K562 (cell line): ENCODE measurements around the gene ATG7. TPM values are rescaled to one million over a fixed set of nuclear protein-coding genes. Genes with fewer than 3 reads are reported as not detected.

ENCODE experiments used
- ATAC-seq: fragments of 200-7000 bp; cut with Tn5 transposase; 3 replicates; pipeline ENCODE4 v1.9.1; 2020; ENCODE audit warnings: moderate library complexity
- BruUV-seq: library from RNA; stranded (reverse); fragments of 400-500 nt; replicated peaks from 2 replicates; lab custom pipeline; 2021; lab: Mats Ljungman, UMichigan
- CTCF ChIA-PET: fragments of 300-600 bp; formaldehyde crosslinking; extraction: SDS; loops from one replicate; lab custom pipeline; 2021; ENCODE audit warnings: low intra/inter-chr PET ratio; lab: Yijun Ruan, JAX
- POLR2A ChIA-PET: fragments of 300-600, 350-650 bp; sonication (Branson Sonifier 250); formaldehyde crosslinking; extraction: SDS; loops from one replicate; lab custom pipeline; 2021; ENCODE audit warnings: antibody characterized with exemption, inconsistent platforms; lab: Yijun Ruan, JAX
- DNase-seq, 4 experiments: peaks; one replicate each; pipeline versions ENCODE4 v3.0.0 to v3.0.0-alpha.2; 2011 to 2018; ENCODE audit warnings: low spot score in 3 of 4, mixed read lengths in 3 of 4; ENCODE audit errors: extremely low read depth in 1 of 4
- FAIRE-seq: peaks from 2 replicates; lab custom pipeline; 2011; peaks lifted over from hg19 to GRCh38; lab: Jason Lieb, UNC
- H2AFZ ChIP-seq: 2 replicates; pipeline ENCODE4 v1.6.0; 2011; ENCODE audit warnings: low read depth, low read length, control low read depth, inconsistent platforms
- H3K27ac ChIP-seq: fragments of 200-600 bp; 3 replicates; pipeline ENCODE4 v1.8.0; 2011; ENCODE audit warnings: low read depth, mild to moderate bottlenecking, control low read depth, inconsistent platforms, low read length, moderate library complexity, mixed read lengths; ENCODE audit errors: extremely low read depth
- H3K27me3 ChIP-seq, 2 experiments: fragments of 300-600 bp in 1 of 2; 2 replicates in 1 of 2; 3 replicates in 1 of 2; pipeline versions ENCODE4 v1.6.0 to v1.8.0; 2011; ENCODE audit warnings: inconsistent platforms in 2 of 2, low read length in 2 of 2, mild to moderate bottlenecking in 1 of 2, mixed read lengths in 1 of 2, moderate library complexity in 1 of 2; ENCODE audit not compliant: control insufficient read depth in 2 of 2, insufficient read depth in 2 of 2
- H3K36me3 ChIP-seq: fragments of 300-600 bp; 3 replicates; pipeline ENCODE4 v1.8.0; 2011; ENCODE audit warnings: mild to moderate bottlenecking, low read length, inconsistent platforms; ENCODE audit not compliant: control insufficient read depth, insufficient read depth
- H3K4me1 ChIP-seq, 2 experiments: fragments of 200-600 bp in 1 of 2; replicated peaks in 1 of 2; 2 replicates in 1 of 2; 3 replicates in 1 of 2; pipeline versions ENCODE4 v1.5.1 to v1.8.0; 2011; ENCODE audit warnings: inconsistent platforms in 2 of 2, low read length in 2 of 2, mild to moderate bottlenecking in 1 of 2, mixed read lengths in 1 of 2, moderate library complexity in 1 of 2; ENCODE audit not compliant: control insufficient read depth in 2 of 2, insufficient read depth in 2 of 2
- H3K4me2 ChIP-seq: 2 replicates; pipeline ENCODE4 v1.6.1; 2011; ENCODE audit warnings: low read length, control low read depth, inconsistent platforms, mixed read lengths; ENCODE audit not compliant: insufficient read depth
- H3K4me3 ChIP-seq: fragments of 200-600 bp; sonication (generic), shearing (Covaris generic); 2 replicates; pipeline ENCODE4 v1.5.1; 2016; ENCODE audit warnings: control low read depth, inconsistent platforms
- H3K79me2 ChIP-seq: fragments of 200-600 bp; 3 replicates; pipeline ENCODE4 v1.8.0; 2011; ENCODE audit warnings: low read length, inconsistent platforms; ENCODE audit not compliant: control insufficient read depth, insufficient read depth
- H3K9ac ChIP-seq, 2 experiments: 2 replicates each; pipeline versions ENCODE4 v1.6.0 to v1.6.1; 2011; ENCODE audit warnings: low read depth in 2 of 2, low read length in 2 of 2, control low read depth in 1 of 2, inconsistent platforms in 1 of 2, mild to moderate bottlenecking in 1 of 2, mixed read lengths in 1 of 2; ENCODE audit not compliant: insufficient read depth in 1 of 2
- H3K9me1 ChIP-seq: one replicate; pipeline ENCODE4 v1.6.0; 2011; ENCODE audit warnings: inconsistent platforms, mild to moderate bottlenecking, low read length, moderate library complexity; ENCODE audit not compliant: control insufficient read depth, insufficient read depth
- H3K9me3 ChIP-seq: replicated peaks from 2 replicates; pipeline ENCODE4 v1.5.1; 2011; ENCODE audit warnings: low read depth, low read length, inconsistent platforms; ENCODE audit not compliant: control insufficient read depth, insufficient read depth
- H4K20me1 ChIP-seq: replicated peaks from 2 replicates; pipeline ENCODE4 v1.6.1; 2011; ENCODE audit warnings: low read length, inconsistent platforms, mixed read lengths; ENCODE audit not compliant: control insufficient read depth, insufficient read depth
- DEAF1 ChIP-seq: fragments of 450-650 bp; formaldehyde crosslinking; IDR thresholded peaks from 2 replicates; pipeline ENCODE4 v1.4.0; 2020; ENCODE audit warnings: mild to moderate bottlenecking, moderate library complexity
- JUND ChIP-seq, 2 experiments: IDR thresholded peaks; 2 replicates in 1 of 2; 3 replicates in 1 of 2; pipeline ENCODE4 v1.6.1; 2011; ENCODE audit warnings: borderline replicate concordance in 2 of 2, low read depth in 2 of 2, low read length in 2 of 2, improper control_type of control experiment in 1 of 2, missing biosample characterization in 1 of 2, missing genetic modification characterization in 1 of 2, missing genetic modification reagents in 1 of 2
- MBD1 ChIP-seq: fragments of 250-450 bp; sonication (Bioruptor Pico); IDR thresholded peaks from 2 replicates; pipeline ENCODE4 v1.8.0; 2022; ENCODE audit warnings: inconsistent platforms
- NFE2 ChIP-seq: IDR thresholded peaks from 2 replicates; pipeline ENCODE4 v1.6.1; 2014; ENCODE audit warnings: antibody characterized with exemption, low read depth
- RCOR1 ChIP-seq, 2 experiments: IDR thresholded peaks; 2 replicates each; pipeline ENCODE4 v1.6.1; 2012; ENCODE audit warnings: low read depth in 2 of 2, low read length in 2 of 2, borderline replicate concordance in 1 of 2, improper control_type of control experiment in 1 of 2
- SMC3 ChIP-seq: conservative IDR thresholded peaks from 2 replicates; pipeline ENCODE4 v1.6.1; 2011; ENCODE audit warnings: low read depth, low read length, improper control_type of control experiment; ENCODE audit not compliant: insufficient read depth
- TEAD1 ChIP-seq, 2 experiments: fragments of 450-650 bp in 1 of 2; sonication (generic) in 1 of 2; formaldehyde crosslinking; IDR thresholded peaks; 2 replicates each; pipeline versions ENCODE4 v1.4.0 to v1.8.0; 2020 to 2022; ENCODE audit warnings: mild to moderate bottlenecking in 2 of 2, missing genetic modification reagents in 1 of 2
- TSHZ1 ChIP-seq: fragments of 250-450 bp; sonication (Bioruptor Pico); IDR thresholded peaks from 2 replicates; pipeline ENCODE4 v1.4.0; 2020; ENCODE audit warnings: mild to moderate bottlenecking, moderate library complexity
- ZBTB1 ChIP-seq: sonication (generic); formaldehyde crosslinking; IDR thresholded peaks from 2 replicates; pipeline ENCODE4 v1.8.1; 2023; ENCODE audit warnings: missing genetic modification reagents, low read depth, mild to moderate bottlenecking, borderline replicate concordance
- ZNF507 ChIP-seq: conservative IDR thresholded peaks from 2 replicates; pipeline ENCODE4 v1.6.1; 2017; ENCODE audit warnings: missing genetic modification characterization, missing compliant biosample characterization
- WGBS: fragments of 100-300 bp; shearing (Covaris generic); methylation state at CpG from one replicate; pipeline ENCODE4 v1.1.6; 2016; ENCODE audit warnings: low coverage, mixed read lengths; ENCODE audit not compliant: insufficient coverage; ENCODE audit errors: missing lambda C conversion rate; 5-methylcytosine and 5-hydroxymethylcytosine counted together
- in situ Hi-C: fragments of 300-500 bp; cut with MboI; formaldehyde crosslinking; loops from 4 replicates; pipeline ENCODE4 v1.15.0; 2018; ENCODE audit warnings: inconsistent platforms, mixed read lengths
- intact Hi-C: fragments of 100-400 bp; cut with micrococcal nuclease; formaldehyde crosslinking; loops from 2 replicates; pipeline ENCODE4 v1.14.2; 2022
- polyA plus RNA-seq, 8 experiments: library from polyadenylated mRNA; depleted of rRNA in 4 of 8; stranded (reverse) in 5 of 8; unstranded in 3 of 8; fragments of >200 nt; fragmentation: Nextera tagmentation in 2 of 8; fragmentation: Illumina TruSeq in 1 of 8; extraction: Ambion mirVana in 2 of 8; extraction: Trizol in 1 of 8; gene quantifications; 2 replicates each; pipeline versions ENCODE4 v1.2.1 to v1.2.3, GENCODE V29; 2011 to 2014; ENCODE audit warnings: inconsistent platforms in 1 of 8, missing spikeins in 1 of 8
- total RNA-seq, 7 experiments: library from RNA; depleted of rRNA in 6 of 7; stranded (reverse); fragments of >200 nt in 6 of 7; fragmentation: Illumina TruSeq in 2 of 7; extraction: Trizol in 2 of 7; gene quantifications; 2 replicates each; pipeline versions ENCODE4 v1.2.1 to v1.2.3, GENCODE V29; 2011 to 2021; ENCODE audit warnings: low replicate concordance in 1 of 7

ATG7 gene
- total and polyA plus RNA-seq, 9 of the 15 experiments (the other 6 are each of a cell fraction or from before 2014, with no cell fraction given), result 18.3 to 45.3 (median 33.6) TPM

- H2AFZ ChIP-seq, result no peak overlapping the region
- H3K9me3 ChIP-seq, result no peaks in the 10 kb centered on the region
- no peaks in the 10 kb centered on the region for H3K79me2 ChIP-seq
- BruUV-seq, result no TSS peak
- DNase-seq (peak; percentile 70 to 79 (median 76)), FAIRE-seq (peak; percentile 67), ATAC-seq (peak; percentile 96)
- H3K27me3 ChIP-seq, result peaks cover 13% of the 10 kb centered on the region in 2 experiments
- H3K4me2 ChIP-seq, result no peak overlapping the region
- intact Hi-C loops (loop anchor here (1.0 to 2.0 kb wide), 3 partner anchors 34 to 416 kb away; no protein-coding TSS in a partner anchor), in situ Hi-C loops (loop anchor here (5.0 kb wide), 1 partner anchor 415 kb away; no protein-coding TSS in a partner anchor)
- no peak overlapping the region for H3K27ac ChIP-seq
- H3K4me1 ChIP-seq, result no peaks in the 10 kb centered on the region
- 14% methylated on average over 8 of the region's 8 CpGs for WGBS
- CTCF ChIA-PET, result interaction anchor here (0.6 to 2.8 kb wide), 4 partner anchors 98 to 567 kb away, joined by 4 to 29 read pairs (median 6); no protein-coding TSS in a partner anchor
- no peaks in the 10 kb centered on the region for H4K20me1 ChIP-seq
- no peak overlapping the region for H3K4me3 ChIP-seq
- POLR2A ChIA-PET, result interaction anchor here (0.9 to 1.3 kb wide), 2 partner anchors 9 to 51 kb away, joined by 3 read pairs; no protein-coding TSS in a partner anchor
- no peaks in the 10 kb centered on the region for H3K9me1 ChIP-seq
- no peaks in the 10 kb centered on the region for H3K36me3 ChIP-seq
- no peak overlapping the region for H3K9ac ChIP-seq
- TF ChIP-seq RCOR1 (IDR thresholded peaks at IDR 0.05; ENCODE audit: borderline replicate concordance in 1 of 2, low read depth in 2 of 2, low read length in 2 of 2) (peak in 1 of 2 experiments; percentile 49; a peak in 1 of 4 replicates), SMC3 (peak; percentile 60), DEAF1 (CRISPR knock-in tag) (peak; percentile 71), ZBTB1 (CRISPR knock-in tag) (no peak), NFE2 (no peak), JUND (IDR thresholded peaks at IDR 0.05; ENCODE audit: borderline replicate concordance, low read depth, low read length) (0 out of 2 replicates have a peak, but pooled peaks have one; percentile 29), JUND (tag; IDR thresholded peaks at IDR 0.05; ENCODE audit: borderline replicate concordance, low read depth, low read length) (no peak), TEAD1 (CRISPR knock-in tag; IDR thresholded peaks at IDR 0.05) (0 out of 4 replicates have a peak, but pooled peaks of 1 of the 2 experiments have one; percentile 13), TSHZ1 (CRISPR knock-in tag) (0 out of 2 replicates have a peak, but pooled peaks have one; percentile 17), MBD1 (CRISPR knock-in tag) (no peak), ZNF507 (tag) (no peak)
These were observed 35.4 kb upstream of the ATG7 start for GRCh38 chr3:11236588-11237461.
